C1 segment of cervical spinal cord (tissue), 14 donors: ENCODE measurements around the gene MAP4.
"Not testable (repeated sequence)": the region's sequence is repeated elsewhere in the genome, so short reads cannot be mapped to it uniquely, and the experiment has no call there.

Experiments used
- DNase-seq, 14 donors: peaks; one replicate each; lab custom pipeline; 2025; lab: John Stamatoyannopoulos, UW

The MAP4 gene

DNA sequence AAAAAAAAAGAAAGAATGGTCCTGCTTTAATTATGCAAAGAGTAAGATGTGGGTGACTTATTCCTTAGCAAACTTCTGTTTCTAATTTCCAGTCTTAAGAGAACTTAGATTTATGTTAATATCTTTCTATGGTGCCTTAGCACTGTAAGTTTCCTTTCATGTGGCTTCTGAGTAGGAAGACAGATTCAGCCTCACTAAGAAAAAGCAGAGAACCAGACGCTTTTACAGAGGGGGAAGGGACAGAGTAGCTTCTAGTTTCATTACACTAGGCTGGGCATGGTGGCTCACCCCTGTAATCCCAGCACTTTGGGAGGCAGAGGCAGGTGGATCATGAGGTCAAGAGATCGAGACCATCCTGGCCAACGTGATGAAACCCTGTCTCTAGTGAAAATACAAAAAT, 118.3 kb downstream of the MAP4 start:
- no peak for DNase-seq

DNA sequence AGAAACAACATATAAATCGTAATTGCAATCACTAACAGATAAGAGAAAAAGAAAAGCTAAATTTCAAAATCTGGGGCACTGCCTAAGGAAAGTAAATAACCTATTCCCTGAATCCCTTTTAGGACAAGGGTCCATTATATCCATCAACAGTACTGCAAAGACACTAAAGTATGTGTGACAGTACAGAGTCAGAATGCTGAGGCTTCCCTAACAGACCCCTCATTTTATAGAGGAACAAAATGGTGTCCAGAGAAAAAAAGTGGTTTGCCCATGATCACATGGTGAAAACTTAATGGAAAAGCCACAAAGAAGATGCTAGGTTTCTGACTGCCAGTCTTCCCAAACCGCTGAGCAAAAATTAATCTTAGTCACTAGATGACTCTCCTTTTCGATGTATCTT, 119.5 kb downstream of the MAP4 start:
- no peak for DNase-seq

DNA sequence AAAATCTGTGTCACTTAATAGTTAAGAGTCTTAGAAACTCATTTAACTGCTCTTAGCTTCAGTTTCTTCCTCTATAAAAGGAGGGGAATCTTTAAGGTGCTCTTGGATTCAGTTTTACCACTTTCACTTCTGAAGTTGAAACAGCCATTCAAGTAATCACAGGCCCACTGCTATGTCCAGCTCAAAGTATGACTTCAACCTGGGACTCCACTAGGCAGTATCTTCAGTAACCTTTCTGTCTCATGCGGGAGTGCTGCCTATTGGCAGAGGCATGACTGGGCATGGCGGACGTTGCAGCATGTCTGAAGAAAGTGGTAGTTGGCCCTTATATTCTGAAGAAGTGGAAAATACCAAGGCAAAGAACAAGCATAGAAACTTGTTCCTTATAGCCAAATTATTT, 121.0 kb downstream of the MAP4 start:
- no peak for DNase-seq

DNA sequence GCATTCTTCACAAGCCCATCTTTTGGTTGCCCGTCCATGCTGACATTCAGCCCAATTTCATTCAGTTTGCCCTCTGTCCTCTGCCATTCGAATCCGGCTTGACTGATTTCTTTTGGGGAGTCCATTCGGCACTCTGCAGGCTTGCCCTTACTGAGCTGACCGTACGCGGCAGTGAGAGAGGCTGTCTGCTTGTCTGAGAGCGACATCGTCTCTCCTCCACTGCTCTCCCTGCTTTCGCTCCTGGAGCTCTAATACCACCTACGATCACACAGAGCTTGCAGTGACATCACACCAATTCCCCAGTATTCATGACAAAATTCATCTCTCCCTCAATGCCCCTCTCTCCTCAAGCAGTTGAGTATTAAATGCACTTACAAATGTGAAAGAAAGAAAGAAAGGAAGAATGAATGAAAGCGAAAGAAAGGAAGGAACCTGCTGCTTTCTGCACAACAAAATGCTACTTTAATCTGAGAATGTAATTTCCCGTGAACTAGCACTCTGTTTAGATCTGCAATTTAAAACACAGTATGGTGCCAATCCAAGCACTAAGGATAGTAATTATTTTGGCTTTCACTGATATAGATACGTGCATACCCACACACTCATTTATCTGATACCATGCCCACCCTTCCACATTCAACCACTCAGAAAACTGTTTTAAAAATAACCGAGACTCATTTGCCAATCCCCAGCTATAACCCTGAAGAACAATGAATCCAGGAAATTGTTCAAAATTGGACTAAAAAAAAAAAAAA, 123.8 kb downstream of the MAP4 start:
- DNase-seq: peak in 8 of 14 donors; percentile 10 to 86 (median 30)

DNA sequence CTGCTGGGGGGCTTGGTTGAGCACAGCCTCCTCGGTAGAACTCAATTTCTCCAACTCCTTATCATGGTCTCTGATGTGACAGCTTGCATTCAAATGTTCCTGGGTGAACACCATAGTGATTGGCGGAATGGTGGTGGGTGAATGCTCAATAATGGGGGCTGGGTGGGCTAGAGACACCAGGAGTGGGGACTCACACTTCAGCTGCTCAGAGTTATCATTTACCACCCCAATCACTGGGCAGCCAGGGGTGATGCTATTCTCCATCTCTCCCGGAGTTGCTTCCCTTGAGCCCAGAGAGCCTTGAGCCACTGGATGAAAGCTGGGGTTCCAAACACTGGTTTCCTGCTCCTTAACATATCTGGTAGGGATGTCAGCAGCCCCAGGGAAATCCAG, 124.6 kb downstream of the MAP4 start:
- no peak for DNase-seq

DNA sequence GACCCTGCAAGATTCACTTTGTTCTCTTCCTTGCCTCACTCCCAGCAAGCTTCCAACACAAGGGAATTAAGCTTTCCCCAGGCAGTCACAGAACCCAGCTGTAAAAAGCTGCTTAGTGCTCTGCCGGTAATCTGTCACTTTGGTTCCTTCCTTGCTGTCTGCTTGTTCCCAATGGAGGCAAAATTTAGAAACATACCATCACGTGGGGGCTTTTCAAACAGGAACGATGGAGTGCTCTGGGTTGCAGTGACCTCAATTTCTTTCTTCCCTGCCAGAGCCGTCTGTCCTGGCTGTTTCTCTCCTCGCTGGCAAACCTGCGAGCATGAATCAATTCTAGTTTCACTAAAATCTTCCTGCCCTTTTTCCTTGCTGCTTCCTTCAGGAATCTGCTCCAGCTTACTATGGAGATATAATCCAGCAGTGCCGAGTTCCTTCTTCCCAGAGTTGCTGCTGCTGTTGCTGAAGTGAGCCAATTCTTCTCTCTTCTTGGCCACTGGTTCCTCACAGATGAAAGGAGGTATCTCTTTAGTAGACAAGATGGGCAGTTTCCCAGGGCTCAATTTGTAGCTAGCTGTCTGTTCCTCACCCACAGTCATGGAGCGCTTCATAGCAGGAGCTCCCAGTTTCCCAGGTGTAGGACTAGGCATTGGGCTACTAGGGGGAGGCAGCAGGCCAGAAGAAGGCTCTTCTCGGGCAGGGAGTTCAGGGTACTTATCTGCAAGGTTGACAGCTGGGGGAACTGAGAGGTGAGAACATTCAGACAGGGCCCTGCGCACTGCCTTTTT, 125.2 kb downstream of the MAP4 start:
- peak in 11 of 14 donors; percentile 16 to 84 (median 50) for DNase-seq

DNA sequence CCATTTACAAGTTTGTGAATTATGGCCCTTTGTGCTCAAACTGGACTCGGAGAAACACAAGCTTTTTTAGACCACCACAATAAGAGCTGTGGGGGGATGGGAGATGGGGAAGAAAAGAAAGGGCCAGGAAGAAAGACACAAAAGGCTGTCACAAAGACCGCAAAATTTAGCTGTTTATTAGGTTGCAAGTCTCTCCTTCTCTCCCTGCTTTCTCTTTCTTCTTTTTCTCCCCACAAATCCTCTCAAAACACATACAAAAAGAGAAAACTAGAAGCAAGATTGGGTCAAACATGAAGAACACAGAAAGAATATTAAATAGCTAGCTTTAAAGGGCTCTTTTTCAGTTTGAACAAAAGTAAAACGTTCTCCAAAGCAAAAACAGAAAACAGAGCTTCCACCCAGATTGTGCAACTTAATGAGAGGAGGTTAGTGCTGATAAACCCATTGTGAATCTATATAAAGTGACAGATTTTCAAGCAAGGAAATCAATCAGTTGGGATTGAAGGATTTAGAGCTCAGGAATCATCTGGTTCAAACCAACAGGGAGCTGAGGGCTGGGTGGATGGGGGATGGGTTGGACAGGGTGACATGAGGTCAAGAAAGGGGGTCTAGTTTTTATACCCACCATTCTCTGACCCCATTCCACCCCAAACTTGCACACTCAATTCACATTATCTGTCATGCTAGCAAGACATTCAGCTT, 125.9 kb downstream of the MAP4 start:
- peak in 2 of 14 donors; percentile 41 to 45 for DNase-seq

DNA sequence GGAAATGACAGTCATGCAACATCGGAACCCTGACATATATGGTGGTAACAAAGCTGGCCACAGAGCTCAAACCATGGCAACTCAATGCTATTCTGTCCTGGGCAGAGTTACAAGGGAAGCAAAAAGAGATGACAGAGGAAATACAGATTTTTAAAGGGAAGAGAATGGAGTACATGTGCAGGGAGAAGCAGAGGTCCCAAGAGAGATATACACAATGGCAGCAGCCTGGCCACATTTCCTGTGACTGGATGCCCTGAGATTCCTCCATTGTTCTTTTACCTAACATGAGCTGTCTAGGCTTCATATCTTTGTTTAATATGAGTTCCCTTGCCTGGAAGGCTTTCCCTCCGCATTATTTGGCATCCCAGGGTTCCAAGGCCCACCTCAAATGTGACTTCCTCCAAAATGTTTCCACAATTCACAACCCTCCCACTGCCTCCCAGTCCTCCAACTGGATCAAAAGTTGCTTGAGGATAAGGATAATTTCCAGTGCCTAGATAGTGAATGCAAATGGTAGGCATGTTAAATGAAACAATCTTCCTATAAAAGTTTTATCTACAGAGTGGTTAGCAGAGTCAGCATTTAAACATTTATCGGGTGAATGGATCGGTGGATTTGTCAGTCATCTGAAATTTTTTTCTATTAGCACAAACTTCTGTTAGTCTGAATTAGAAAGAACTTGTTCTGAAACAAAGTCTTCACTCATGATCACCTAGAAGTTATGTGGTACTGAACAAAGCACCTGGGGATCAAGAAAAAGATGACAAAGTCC, 127.0 kb downstream of the MAP4 start:
- DNase-seq: no peak

DNA sequence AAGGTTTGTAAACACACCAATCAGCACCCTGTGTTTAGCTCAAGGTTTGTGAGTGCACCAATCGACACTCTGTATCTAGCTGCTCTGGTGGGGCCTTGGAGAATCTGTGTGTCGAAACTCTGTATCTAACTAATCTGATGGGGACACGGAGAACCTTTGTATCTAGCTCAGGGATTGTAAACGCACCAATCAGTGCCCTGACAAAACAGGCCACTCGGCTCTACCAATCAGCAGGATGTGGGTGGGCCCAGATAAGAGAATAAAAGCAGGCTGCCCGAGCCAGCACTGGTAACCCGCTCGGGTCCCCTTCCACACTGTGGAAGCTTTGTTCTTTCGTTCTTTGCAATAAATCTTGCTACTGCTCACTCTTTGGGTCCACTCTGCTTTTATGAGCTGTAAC, 128.2 kb downstream of the MAP4 start:
- not testable (repeated sequence) for DNase-seq

DNA sequence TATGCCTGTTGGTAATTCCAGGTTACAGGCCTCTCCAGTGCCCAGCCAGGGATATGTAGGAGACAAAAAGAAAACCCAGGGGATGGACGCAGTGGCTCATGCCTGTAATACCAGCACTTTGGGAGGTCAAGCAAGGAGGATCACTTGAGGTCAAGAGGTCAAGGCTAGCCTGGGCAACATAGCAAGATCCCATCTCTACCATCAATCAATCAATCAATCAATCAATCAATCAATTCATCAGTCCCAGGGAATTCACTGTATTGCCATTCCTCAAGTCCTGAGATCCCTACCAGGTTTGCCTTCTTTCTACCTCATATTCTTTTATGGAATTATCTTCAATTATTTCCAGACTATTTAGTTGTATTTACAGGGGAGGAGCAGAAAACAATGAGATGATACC, 131.0 kb downstream of the MAP4 start:
- DNase-seq: no peak

DNA sequence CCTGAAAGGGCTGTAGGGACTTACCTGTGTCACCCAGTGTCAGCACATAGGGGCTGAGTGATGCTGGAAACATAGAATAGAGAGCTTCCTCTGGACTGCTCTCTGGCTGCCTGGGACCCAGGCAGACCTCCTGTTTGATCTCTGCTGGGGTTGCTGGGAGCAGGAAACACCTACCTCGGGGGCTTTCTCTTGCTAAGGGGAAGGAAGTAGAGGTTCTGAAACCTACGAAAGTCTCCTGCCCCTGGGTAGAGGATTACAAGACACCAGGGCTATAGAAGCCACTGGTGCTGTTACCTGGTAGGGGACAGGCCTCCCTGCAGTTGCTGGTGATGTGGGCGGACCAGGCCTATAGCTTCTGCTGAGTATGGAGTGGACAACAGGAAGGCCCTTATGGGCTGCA, 131.6 kb downstream of the MAP4 start:
- no peak for DNase-seq

DNA sequence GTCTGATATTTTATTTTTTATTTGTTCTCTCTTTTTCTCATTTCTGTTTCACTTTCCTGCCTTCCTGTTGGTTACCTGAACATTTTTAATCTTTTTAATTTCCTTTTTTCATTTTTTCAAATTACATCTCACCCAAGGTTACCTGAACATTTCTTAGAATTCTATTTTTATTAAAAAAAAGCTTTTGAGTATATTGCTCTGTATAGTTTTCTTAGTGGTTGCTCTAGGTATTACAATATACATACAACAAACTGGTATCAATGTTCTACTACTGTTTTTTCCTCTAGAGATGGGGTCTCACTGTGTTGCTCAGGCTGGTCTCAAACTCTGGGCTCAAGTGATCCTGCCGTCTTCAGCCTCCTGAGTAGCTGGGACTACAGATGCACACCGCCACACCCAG, 133.9 kb downstream of the MAP4 start:
- no peak for DNase-seq

DNA sequence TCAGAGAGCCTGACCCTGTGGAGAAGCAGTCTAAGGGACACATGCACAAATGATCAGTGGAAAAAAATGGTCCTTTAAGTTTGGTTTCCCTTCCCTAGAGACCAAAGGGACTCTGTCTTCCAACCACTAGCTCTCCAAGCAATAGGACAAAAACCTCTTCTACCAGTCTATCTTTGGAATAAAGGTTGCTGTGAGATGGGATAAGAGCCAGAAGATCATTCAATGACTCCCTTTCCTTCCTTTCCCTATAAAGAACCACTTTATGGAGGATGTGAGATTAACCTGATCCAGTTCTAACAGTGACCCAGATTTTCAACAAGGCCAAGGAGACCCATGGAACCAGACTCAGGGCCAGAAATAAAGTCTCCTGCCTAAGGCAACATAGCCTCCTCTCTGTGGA, 138.5 kb downstream of the MAP4 start:
- DNase-seq: no peak

DNA sequence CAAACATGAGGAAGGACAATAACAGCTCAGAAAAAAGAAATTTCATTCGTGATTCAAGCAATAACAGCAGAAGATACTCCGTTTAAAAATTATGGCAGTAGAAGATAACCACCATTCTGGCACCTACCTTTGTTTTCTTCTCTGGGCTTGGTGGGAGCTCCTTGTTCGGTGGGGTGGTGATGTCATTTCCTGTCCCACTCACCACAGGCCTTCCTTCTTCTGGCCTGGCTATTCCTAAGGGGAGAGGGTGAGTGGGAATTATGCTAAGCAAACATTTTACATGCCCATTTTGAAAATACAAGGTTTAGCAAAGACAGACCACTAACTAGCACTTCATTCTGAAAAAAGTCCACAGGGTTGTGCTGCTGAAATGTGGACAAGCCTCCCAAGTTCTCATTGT, 138.9 kb downstream of the MAP4 start:
- no peak for DNase-seq

DNA sequence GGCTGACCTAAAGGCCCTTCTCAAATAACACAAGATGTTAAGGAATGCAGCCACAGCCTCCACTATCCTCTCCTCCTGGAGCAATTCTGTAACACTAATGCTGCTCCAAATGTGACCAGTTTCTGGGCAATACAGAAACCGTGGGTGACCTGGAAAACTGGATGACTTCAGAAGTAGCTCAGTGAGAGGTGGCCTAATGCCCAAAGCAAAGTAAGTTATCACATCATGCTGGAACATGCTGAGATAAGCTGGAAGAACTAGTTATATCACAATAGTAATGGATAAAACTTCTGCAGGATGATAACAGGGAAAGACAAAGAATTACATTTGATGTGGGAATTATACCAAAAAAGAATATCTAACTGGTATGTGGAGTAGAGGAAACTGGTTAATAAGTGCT, 141.3 kb downstream of the MAP4 start:
- DNase-seq: no peak

DNA sequence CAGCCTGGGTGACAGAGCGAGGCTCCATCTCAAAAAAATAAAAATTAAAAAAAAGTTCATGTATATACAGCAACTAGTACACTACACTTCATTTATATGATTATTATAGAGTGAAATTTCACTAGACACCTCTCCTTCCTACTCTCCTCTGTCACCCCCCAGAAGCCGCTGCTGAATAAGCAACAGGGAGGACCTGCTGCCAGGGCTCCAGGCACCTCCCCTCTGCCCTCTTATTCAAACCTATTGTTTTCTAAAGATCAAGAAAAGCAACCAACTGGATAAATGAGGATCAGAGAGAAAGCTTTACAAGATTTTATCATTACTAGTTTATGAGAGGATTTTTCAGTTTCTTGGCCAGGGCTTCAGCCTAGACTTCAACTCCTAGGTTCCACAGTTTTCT, 141.8 kb downstream of the MAP4 start:
- no peak for DNase-seq

DNA sequence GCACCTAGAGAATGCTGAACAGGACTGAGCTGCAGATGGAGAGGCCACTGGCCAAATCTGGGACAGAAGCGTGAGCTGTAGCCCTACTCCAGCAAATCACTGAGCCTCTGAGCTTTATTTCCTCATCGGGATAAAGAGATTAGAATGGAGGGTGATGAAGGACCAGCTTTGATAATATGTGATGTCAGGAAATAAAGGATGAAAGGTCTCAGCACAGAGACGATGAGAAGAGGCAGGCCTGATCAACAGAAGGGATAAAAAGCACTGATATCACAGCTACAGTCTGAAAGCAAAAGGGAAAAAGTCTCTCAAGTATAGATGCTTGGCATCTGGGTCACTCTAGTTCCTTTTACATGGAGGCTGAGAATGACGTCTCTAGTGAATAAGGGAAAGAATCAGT, 143.3 kb downstream of the MAP4 start:
- DNase-seq: no peak

DNA sequence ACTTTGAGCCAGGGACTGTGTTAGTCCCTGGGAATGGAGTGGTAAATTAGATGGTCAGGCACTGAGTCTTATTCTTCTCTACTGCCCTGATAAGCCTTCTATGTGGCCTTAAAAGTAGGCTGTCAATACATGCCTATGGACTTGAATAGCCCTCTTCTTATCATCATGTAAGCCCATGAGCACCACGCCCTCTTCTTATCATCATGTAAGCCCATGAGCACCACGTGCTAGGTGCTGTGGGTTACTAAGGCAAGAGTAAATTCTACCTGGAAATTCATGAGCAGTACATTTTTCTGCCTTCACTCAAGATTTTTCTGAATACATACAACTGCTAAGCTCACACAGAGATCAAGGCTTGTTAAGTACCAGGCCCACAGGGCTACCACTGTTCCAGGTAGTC, 144.8 kb downstream of the MAP4 start:
- DNase-seq: no peak

DNA sequence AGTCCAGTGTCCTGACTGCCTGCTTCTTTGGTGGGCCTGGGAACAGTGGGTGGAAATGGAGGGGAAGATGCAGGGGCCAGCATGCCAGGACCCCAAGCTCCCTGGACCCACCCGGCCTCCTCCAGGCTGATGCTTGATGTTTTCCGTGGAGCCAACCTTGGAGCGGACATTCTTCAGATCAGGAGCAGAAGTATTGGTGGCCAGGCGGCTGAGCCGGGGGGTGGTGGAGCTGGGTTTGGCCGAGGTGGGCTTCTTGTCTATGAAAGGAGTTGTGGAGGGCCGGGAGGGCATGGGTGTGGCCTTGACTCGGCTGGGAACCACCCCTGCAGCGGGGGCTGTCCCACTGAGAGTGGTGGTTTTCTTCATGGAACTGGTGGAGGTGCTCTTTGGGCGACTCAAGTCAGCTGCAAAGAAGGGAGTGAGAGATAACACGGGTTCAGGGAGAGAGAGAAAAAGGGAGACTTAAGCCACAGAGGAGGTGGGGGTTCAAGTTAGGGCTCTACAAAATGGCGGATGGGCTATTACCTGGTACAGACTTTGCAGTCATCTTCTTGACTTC, 145.4 kb downstream of the MAP4 start:
- no peak for DNase-seq

DNA sequence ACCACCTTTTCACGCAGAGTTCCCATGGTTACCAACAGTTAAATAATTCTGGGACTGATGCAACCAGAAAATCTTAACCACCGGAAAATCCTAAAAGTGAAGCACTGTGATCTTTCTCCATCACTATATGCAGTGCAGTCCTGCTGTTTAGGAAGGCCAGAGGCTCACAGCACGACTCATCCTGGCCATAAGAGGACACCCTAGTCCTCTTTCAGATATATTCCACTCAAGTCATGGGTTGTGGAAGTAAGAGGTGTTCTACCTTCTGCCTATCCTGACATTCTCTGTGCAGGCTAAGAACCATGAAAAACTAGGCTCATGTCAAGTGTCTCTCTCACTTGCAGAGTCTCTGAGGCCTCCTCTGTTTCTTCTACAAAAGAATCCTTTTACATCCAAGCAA, 146.1 kb downstream of the MAP4 start:
- no peak for DNase-seq

DNA sequence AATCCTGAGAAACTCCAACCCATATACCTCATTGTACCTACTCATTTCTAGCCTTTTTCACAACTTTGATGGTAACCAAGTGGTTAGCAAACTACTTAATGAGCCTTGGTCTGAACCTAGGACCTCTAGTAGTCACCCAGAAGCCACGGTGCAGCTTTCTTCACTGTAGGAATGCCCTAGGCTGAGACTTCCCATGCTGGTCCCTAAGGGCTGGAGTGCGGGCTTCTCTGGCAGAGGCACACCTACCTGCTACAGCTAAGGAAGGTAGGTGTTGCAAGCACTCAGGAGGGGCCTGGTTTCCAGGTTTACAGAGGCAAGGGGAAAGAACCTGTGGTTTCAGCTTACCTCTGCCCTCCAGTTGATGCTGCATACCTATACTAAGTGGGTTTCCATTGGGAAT, 147.9 kb downstream of the MAP4 start:
- no peak for DNase-seq
